SK-N-SH treated with all-trans-retinoic acid at 6 μM for 48 hours (cell line): ENCODE data around the gene DYRK4.

Source experiments
- ARNTL ChIP-seq: fragments of 450-650 bp; formaldehyde crosslinking; IDR thresholded peaks from 2 replicates; pipeline ENCODE4 v1.5.0; 2020; ENCODE audit warnings: low read depth, mild to moderate bottlenecking, moderate library complexity, borderline replicate concordance
- ESRRG ChIP-seq: fragments of 250-450 bp; sonication (Bioruptor Pico); IDR thresholded peaks from 2 replicates; pipeline ENCODE4 v1.6.1; 2021; ENCODE audit warnings: mild to moderate bottlenecking
- GLIS3 ChIP-seq: fragments of 250-450 bp; sonication (Bioruptor Pico); IDR thresholded peaks from 2 replicates; pipeline ENCODE4 v1.5.0; 2020; ENCODE audit warnings: mild to moderate bottlenecking, moderate library complexity
- ISL1 ChIP-seq: fragments of 250-450 bp; sonication (Bioruptor Pico); IDR thresholded peaks from 2 replicates; pipeline ENCODE4 v2.1.2; 2022; ENCODE audit warnings: mild to moderate bottlenecking, moderate library complexity
- TF ChIP-seq, protein P1 (sequence below): fragments of 250-450 bp; sonication (Bioruptor Pico); IDR thresholded peaks from 2 replicates; pipeline ENCODE4 v1.8.0; 2021; ENCODE audit warnings: low read depth, mild to moderate bottlenecking, moderate library complexity, borderline replicate concordance
- TF ChIP-seq, protein P2 (sequence below): fragments of 250-450 bp; sonication (Bioruptor Pico); IDR thresholded peaks from 2 replicates; pipeline ENCODE4 v1.5.1; 2021; ENCODE audit warnings: mild to moderate bottlenecking, moderate library complexity
- TF ChIP-seq, protein P3 (sequence below): fragments of 250-450 bp; sonication (Bioruptor Pico); IDR thresholded peaks from 2 replicates; pipeline ENCODE4 v1.5.1; 2020; ENCODE audit warnings: low read depth, mild to moderate bottlenecking, moderate library complexity

DNA sequence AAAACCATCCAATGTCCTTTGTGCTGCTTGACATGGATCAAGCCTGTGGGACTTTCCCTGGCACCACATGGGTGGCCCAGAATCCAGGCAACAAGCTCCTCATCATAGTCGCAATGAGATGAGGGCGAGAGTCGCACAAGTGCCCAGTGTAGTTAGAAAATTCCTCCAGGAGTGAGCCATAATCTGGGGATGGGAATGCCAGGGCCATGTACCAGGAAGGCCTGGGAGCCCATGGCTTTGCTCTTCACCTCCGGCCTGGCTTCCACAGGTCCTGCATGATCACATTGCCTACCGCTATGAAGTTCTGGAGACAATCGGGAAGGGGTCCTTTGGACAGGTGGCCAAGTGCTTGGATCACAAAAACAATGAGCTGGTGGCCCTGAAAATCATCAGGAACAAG lies 33.9 kb downstream of the DYRK4 start:
- TF ChIP-seq ARNTL (CRISPR knock-in tag) (no peak), ESRRG (CRISPR knock-in tag) (no peak), ISL1 (CRISPR knock-in tag) (no peak), GLIS3 (no peak)
- TF ChIP-seq, protein P1, sequence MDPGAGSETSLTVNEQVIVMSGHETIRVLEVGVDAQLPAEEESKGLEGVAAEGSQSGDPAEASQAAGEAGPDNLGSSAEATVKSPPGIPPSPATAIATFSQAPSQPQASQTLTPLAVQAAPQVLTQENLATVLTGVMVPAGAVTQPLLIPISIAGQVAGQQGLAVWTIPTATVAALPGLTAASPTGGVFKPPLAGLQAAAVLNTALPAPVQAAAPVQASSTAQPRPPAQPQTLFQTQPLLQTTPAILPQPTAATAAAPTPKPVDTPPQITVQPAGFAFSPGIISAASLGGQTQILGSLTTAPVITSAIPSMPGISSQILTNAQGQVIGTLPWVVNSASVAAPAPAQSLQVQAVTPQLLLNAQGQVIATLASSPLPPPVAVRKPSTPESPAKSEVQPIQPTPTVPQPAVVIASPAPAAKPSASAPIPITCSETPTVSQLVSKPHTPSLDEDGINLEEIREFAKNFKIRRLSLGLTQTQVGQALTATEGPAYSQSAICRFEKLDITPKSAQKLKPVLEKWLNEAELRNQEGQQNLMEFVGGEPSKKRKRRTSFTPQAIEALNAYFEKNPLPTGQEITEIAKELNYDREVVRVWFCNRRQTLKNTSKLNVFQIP (CRISPR knock-in tag): no peak
- TF ChIP-seq, protein P2, sequence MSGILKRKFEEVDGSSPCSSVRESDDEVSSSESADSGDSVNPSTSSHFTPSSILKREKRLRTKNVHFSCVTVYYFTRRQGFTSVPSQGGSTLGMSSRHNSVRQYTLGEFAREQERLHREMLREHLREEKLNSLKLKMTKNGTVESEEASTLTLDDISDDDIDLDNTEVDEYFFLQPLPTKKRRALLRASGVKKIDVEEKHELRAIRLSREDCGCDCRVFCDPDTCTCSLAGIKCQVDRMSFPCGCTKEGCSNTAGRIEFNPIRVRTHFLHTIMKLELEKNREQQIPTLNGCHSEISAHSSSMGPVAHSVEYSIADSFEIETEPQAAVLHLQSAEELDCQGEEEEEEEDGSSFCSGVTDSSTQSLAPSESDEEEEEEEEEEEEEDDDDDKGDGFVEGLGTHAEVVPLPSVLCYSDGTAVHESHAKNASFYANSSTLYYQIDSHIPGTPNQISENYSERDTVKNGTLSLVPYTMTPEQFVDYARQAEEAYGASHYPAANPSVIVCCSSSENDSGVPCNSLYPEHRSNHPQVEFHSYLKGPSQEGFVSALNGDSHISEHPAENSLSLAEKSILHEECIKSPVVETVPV (CRISPR knock-in tag): no peak
- TF ChIP-seq, protein P3, sequence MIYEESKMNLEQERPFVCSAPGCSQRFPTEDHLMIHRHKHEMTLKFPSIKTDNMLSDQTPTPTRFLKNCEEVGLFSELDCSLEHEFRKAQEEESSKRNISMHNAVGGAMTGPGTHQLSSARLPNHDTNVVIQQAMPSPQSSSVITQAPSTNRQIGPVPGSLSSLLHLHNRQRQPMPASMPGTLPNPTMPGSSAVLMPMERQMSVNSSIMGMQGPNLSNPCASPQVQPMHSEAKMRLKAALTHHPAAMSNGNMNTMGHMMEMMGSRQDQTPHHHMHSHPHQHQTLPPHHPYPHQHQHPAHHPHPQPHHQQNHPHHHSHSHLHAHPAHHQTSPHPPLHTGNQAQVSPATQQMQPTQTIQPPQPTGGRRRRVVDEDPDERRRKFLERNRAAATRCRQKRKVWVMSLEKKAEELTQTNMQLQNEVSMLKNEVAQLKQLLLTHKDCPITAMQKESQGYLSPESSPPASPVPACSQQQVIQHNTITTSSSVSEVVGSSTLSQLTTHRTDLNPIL (CRISPR knock-in tag): no peak
